SH-SY5Y (cell line): ENCODE measurements around the gene DNAI4.

Experiments
- GATA2 ChIP-seq: IDR thresholded peaks from 2 replicates; pipeline ENCODE4 v1.6.1; 2011; ENCODE audit warnings: mild to moderate bottlenecking, low read depth, low read length
- GATA3 ChIP-seq: IDR thresholded peaks from 2 replicates; pipeline ENCODE4 v1.6.1; 2011; ENCODE audit warnings: low read depth, mild to moderate bottlenecking, low read length, moderate library complexity

- TF ChIP-seq GATA2 (no peak), GATA3 (no peak)
Measured at GRCh38 chr1:66788231-66788939, 136.3 kb downstream of the DNAI4 start.
